ENCODE data around the gene FRAS1. TPM values are rescaled to one million over a fixed set of nuclear protein-coding genes. Genes with fewer than 3 reads are reported as not detected.

FRAS1 gene
- total and polyA plus RNA-seq, 2 donors (not counting 1 experiment from before 2014, with no cell fraction given) = 0.30 to 0.66 TPM

GRCh38 chr4:78336093-78336943, 279.2 kb downstream of the FRAS1 start:
- Histone ChIP-seq H2AFZ (ENCODE audit: low read length) (no peak overlapping the region), H3K9me3 (ENCODE audit: control insufficient read depth, insufficient read depth, low read depth, low read length) (no peaks in the 10 kb centered on the region), H3K27me3 (ENCODE audit: control insufficient read depth, insufficient read depth, low read length) (peaks cover 5% of the 10 kb centered on the region), H3K79me2 (ENCODE audit: control insufficient read depth, insufficient read depth, low read length) (no peaks in the 10 kb centered on the region), H4K20me1 (ENCODE audit: control insufficient read depth, extremely low read depth, insufficient read depth, low read length) (no peaks in the 10 kb centered on the region), H3K36me3 (ENCODE audit: control insufficient read depth, insufficient read depth, low read length) (no peaks in the 10 kb centered on the region), H3K4me3 (replicated peaks in 1 of 4; ENCODE audit: control extremely low read depth in 1 of 4, insufficient read depth in 1 of 4, low read depth in 3 of 4, low read length in 4 of 4) (no peak overlapping the region), H3K4me2 (ENCODE audit: extremely low read depth, insufficient read depth, low read length) (no peak overlapping the region), H3K9ac (ENCODE audit: insufficient read depth, low read length) (no peak overlapping the region), H3K4me1 (ENCODE audit: control insufficient read depth, extremely low read depth, insufficient read depth, low read length) (no peaks in the 10 kb centered on the region), H3K27ac (ENCODE audit: insufficient read depth, low read length) (no peak overlapping the region)
- peak; percentile 37 to 51 for DNase-seq (ENCODE audit: low read depth in 2 of 2)
- TF ChIP-seq EZH2 (IDR thresholded peaks at IDR 0.05; ENCODE audit: low read length, missing control alignments) (no peak), CTCF (conservative IDR thresholded peaks at IDR 0.05 in 1 of 2, IDR thresholded peaks at IDR 0.05 in 1 of 2; ENCODE audit: low read depth in 1 of 2, low read length in 2 of 2) (no peak)

- Histone ChIP-seq H4K20me1 (ENCODE audit: control insufficient read depth, extremely low read depth, insufficient read depth, low read length) (no peaks in the 10 kb centered on the region), H3K9ac (ENCODE audit: insufficient read depth, low read length) (no peak overlapping the region), H3K36me3 (ENCODE audit: control insufficient read depth, insufficient read depth, low read length) (no peaks in the 10 kb centered on the region), H2AFZ (ENCODE audit: low read length) (no peak overlapping the region), H3K27ac (ENCODE audit: insufficient read depth, low read length) (no peak overlapping the region), H3K4me2 (ENCODE audit: extremely low read depth, insufficient read depth, low read length) (no peak overlapping the region), H3K79me2 (ENCODE audit: control insufficient read depth, insufficient read depth, low read length) (no peaks in the 10 kb centered on the region), H3K4me1 (ENCODE audit: control insufficient read depth, extremely low read depth, insufficient read depth, low read length) (no peaks in the 10 kb centered on the region), H3K27me3 (ENCODE audit: control insufficient read depth, insufficient read depth, low read length) (peaks cover 8% of the 10 kb centered on the region), H3K4me3 (replicated peaks in 1 of 4; ENCODE audit: control extremely low read depth in 1 of 4, insufficient read depth in 1 of 4, low read depth in 3 of 4, low read length in 4 of 4) (no peak overlapping the region), H3K9me3 (ENCODE audit: control insufficient read depth, insufficient read depth, low read depth, low read length) (no peaks in the 10 kb centered on the region)
- no peak for DNase-seq (ENCODE audit: low read depth in 2 of 2)
- no peak for TF ChIP-seq CTCF (conservative IDR thresholded peaks at IDR 0.05 in 1 of 2, IDR thresholded peaks at IDR 0.05 in 1 of 2; ENCODE audit: low read depth in 1 of 2, low read length in 2 of 2)
Observed at GRCh38 chr4:78337244-78338020, 280.3 kb downstream of the FRAS1 start.

- Histone ChIP-seq H3K4me2 (ENCODE audit: extremely low read depth, insufficient read depth, low read length) (no peak overlapping the region), H4K20me1 (ENCODE audit: control insufficient read depth, extremely low read depth, insufficient read depth, low read length) (no peaks in the 10 kb centered on the region), H2AFZ (ENCODE audit: low read length) (no peak overlapping the region), H3K27me3 (ENCODE audit: control insufficient read depth, insufficient read depth, low read length) (peaks cover 2% of the 10 kb centered on the region), H3K27ac (ENCODE audit: insufficient read depth, low read length) (no peak overlapping the region), H3K4me3 (replicated peaks in 1 of 4; ENCODE audit: control extremely low read depth in 1 of 4, insufficient read depth in 1 of 4, low read depth in 3 of 4, low read length in 4 of 4) (no peak overlapping the region), H3K36me3 (ENCODE audit: control insufficient read depth, insufficient read depth, low read length) (no peaks in the 10 kb centered on the region), H3K9ac (ENCODE audit: insufficient read depth, low read length) (no peak overlapping the region), H3K9me3 (ENCODE audit: control insufficient read depth, insufficient read depth, low read depth, low read length) (no peaks in the 10 kb centered on the region), H3K79me2 (ENCODE audit: control insufficient read depth, insufficient read depth, low read length) (no peaks in the 10 kb centered on the region), H3K4me1 (ENCODE audit: control insufficient read depth, extremely low read depth, insufficient read depth, low read length) (no peaks in the 10 kb centered on the region)
- no peak for DNase-seq (ENCODE audit: low read depth in 2 of 2)
- TF ChIP-seq CTCF (conservative IDR thresholded peaks at IDR 0.05 in 1 of 2, IDR thresholded peaks at IDR 0.05 in 1 of 2; ENCODE audit: low read depth in 1 of 2, low read length in 2 of 2) (no peak), EZH2 (IDR thresholded peaks at IDR 0.05; ENCODE audit: low read length, missing control alignments) (no peak)
Observed at GRCh38 chr4:78342125-78342524, 285.0 kb downstream of the FRAS1 start.

All from fibroblast of lung (primary cell).